Fibroblast of upper back skin (primary cell): ENCODE results near the gene ADARB2.

Experiments used
- DNase-seq: peaks from one replicate; pipeline ENCODE4 v3.0.0-alpha.2; 2013

ADARB2 gene

GRCh38 chr10:1155791-1156615 is 581.3 kb downstream of the ADARB2 start:
- no peak for DNase-seq

GRCh38 chr10:1154531-1155295 is 582.6 kb downstream of the ADARB2 start:
- no peak for DNase-seq

GRCh38 chr10:1153805-1154351 is 583.4 kb downstream of the ADARB2 start:
- DNase-seq = no peak

- no peak for DNase-seq
Observed at GRCh38 chr10:1153251-1153763, 584.0 kb downstream of the ADARB2 start.

GRCh38 chr10:1152386-1153250 is 584.7 kb downstream of the ADARB2 start:
- DNase-seq = no peak

- DNase-seq = no peak
Observed at GRCh38 chr10:1151076-1152033, 586.0 kb downstream of the ADARB2 start.

- DNase-seq = no peak
Observed at GRCh38 chr10:1150638-1150955, 586.7 kb downstream of the ADARB2 start.

GRCh38 chr10:1149793-1150637 is 587.3 kb downstream of the ADARB2 start:
- DNase-seq = no peak

GRCh38 chr10:1148855-1149605 is 588.3 kb downstream of the ADARB2 start:
- no peak for DNase-seq

GRCh38 chr10:1147810-1148209 is 589.5 kb downstream of the ADARB2 start:
- DNase-seq = no peak

- DNase-seq = no peak
Observed at GRCh38 chr10:1142596-1142995, 594.7 kb downstream of the ADARB2 start.

GRCh38 chr10:1141701-1142100 is 595.6 kb downstream of the ADARB2 start:
- no peak for DNase-seq

GRCh38 chr10:1141261-1141660 is 596.1 kb downstream of the ADARB2 start:
- no peak for DNase-seq

GRCh38 chr10:1138529-1138928 is 598.8 kb downstream of the ADARB2 start:
- no peak for DNase-seq

- no peak for DNase-seq
Observed at GRCh38 chr10:1137499-1138163, 599.7 kb downstream of the ADARB2 start.

- no peak for DNase-seq
Observed at GRCh38 chr10:1136268-1136667, 601.1 kb downstream of the ADARB2 start.

GRCh38 chr10:1134156-1134555 is 603.2 kb downstream of the ADARB2 start:
- DNase-seq = no peak

- no peak for DNase-seq
Observed at GRCh38 chr10:1133495-1134045, 603.8 kb downstream of the ADARB2 start.

- DNase-seq = no peak
Observed at GRCh38 chr10:1132584-1132983, 604.7 kb downstream of the ADARB2 start.
